GM13977 (cell line): Measurements from ENCODE around the gene ACVR1C.
A peak's percentile ranks its signal among the peaks of the same experiment; 100 is the strongest.

Experiments
- DNase-seq: peaks from one replicate; pipeline ENCODE4 v3.0.0; 2012; ENCODE audit warnings: low spot score
- in situ Hi-C: fragments of 300-500 bp; cut with MboI; formaldehyde crosslinking; loops from one replicate; pipeline ENCODE4 v1.12.0; 2022; ENCODE audit warnings: low sequenced_read_pairs, low pct_unique_long_range_greater_than_20kb, mixed read lengths, inconsistent platforms; ENCODE audit not compliant: unreplicated experiment
- TF ChIP-seq, protein P1 (sequence below): IDR thresholded peaks from 2 replicates; pipeline ENCODE4 v1.5.1; 2012; ENCODE audit warnings: mild to moderate bottlenecking, control low read depth; ENCODE audit not compliant: insufficient read depth; ENCODE audit errors: extremely low read depth, missing control alignments

ACVR1C gene

DNA sequence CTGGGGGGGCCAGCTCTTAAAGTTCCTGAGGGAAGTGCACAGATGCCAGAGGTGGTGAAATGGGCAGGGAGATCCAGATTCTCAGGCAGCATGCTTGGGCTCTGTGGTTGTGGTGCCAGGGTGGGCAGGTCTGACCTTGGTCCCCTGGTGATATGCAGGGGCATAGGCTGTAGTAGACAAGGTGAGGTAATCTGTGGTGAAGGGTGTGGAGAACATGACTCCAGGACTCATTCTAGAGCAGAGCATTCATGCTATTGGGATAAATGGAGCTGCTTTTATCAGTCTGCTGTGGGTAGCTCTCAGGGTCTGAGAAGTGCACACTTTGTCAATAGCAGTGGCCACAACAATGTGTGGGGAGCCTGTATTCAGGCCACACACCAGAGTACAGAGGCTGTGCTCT lies 16.9 kb downstream of the ACVR1C start:
- no peak for DNase-seq
- TF ChIP-seq, protein P1, sequence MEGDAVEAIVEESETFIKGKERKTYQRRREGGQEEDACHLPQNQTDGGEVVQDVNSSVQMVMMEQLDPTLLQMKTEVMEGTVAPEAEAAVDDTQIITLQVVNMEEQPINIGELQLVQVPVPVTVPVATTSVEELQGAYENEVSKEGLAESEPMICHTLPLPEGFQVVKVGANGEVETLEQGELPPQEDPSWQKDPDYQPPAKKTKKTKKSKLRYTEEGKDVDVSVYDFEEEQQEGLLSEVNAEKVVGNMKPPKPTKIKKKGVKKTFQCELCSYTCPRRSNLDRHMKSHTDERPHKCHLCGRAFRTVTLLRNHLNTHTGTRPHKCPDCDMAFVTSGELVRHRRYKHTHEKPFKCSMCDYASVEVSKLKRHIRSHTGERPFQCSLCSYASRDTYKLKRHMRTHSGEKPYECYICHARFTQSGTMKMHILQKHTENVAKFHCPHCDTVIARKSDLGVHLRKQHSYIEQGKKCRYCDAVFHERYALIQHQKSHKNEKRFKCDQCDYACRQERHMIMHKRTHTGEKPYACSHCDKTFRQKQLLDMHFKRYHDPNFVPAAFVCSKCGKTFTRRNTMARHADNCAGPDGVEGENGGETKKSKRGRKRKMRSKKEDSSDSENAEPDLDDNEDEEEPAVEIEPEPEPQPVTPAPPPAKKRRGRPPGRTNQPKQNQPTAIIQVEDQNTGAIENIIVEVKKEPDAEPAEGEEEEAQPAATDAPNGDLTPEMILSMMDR, result no peak
- in situ Hi-C loops, result no loop called here

DNA sequence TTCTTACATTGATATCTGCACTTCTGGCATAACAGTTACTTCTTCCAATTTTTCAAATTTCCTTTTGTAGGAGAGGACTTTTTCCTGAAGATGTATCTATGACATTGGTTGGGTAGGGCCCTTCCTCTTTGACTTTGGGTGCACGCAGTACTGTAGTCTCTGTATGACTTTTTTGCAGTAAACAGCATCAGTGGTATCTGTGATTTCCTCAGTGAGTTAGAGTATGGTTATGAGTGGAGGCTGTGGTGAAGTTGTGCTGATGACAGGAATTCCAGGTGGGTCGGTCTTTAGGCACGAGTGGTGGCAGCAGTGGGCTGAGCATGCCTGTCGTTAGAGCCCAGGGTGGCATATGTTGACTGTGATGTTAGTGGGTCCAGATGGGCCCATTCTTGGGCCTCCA lies 17.6 kb downstream of the ACVR1C start:
- DNase-seq, result no peak

DNA sequence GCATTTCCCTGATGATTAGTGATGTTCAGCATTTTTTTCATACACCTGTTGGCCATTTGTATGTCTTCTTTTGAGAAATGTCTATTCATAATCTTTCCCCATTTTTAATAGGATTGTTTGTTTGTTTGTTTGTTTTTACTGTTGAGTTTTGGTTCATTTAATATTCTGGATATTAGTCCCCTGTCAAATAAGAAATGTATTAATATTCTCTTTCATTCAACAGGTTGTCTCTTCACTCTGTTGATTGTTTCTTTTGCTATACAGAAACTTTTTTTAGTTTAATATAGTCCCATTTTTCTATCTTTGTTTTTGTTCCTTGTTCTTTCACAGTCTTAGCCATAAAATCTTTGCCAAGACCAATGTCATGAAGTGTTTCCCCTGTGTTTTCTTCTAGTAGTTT lies 22.1 kb downstream of the ACVR1C start:
- in situ Hi-C loops, result no loop called here
- no peak for DNase-seq
- TF ChIP-seq, protein P1, result no peak

More for the DNA sequence above, 17.6 kb downstream of the ACVR1C start:
- TF ChIP-seq, protein P1, result no peak
- in situ Hi-C loops, result no loop called here

DNA sequence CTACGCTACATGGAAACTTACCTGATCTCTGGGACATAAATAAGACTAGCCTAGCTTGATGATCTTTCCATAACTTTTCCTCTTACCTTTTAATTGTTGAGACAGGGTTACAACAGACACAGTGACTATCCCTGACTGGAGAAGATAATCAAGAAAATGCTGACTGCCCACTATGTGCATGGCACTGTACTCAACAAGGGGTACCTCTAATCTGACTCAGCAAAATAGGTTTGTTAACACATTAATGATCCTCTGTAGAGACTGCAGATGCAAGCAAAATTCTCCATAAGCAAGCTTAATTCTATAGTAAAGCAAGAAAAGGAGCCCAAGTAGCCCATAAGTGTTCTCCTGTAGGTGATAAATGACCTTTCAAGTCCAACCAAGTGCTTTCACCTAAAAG lies 25.5 kb downstream of the ACVR1C start:
- no peak for DNase-seq
- TF ChIP-seq, protein P1, result no peak
- in situ Hi-C loops, result no loop called here

DNA sequence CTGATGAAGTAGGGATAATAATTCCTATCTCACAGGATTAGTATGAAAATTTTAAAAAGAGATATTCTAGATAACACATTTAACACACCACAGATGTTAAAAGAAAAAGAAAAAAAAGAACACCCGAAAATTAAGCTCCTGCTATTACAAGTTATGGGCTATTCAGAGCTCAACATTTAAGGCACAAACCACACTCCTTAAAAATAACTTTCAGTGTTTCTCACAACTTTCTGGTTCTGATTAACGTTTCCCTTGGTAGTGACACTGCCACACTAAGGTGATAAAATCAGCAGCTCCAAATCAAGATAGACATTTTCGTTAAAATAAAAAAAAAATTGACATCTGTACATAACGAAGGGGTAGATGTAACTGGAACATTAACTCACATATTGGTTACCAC lies 26.9 kb downstream of the ACVR1C start:
- TF ChIP-seq, protein P1, result no peak
- DNase-seq, result no peak
- in situ Hi-C loops, result no loop called here

DNA sequence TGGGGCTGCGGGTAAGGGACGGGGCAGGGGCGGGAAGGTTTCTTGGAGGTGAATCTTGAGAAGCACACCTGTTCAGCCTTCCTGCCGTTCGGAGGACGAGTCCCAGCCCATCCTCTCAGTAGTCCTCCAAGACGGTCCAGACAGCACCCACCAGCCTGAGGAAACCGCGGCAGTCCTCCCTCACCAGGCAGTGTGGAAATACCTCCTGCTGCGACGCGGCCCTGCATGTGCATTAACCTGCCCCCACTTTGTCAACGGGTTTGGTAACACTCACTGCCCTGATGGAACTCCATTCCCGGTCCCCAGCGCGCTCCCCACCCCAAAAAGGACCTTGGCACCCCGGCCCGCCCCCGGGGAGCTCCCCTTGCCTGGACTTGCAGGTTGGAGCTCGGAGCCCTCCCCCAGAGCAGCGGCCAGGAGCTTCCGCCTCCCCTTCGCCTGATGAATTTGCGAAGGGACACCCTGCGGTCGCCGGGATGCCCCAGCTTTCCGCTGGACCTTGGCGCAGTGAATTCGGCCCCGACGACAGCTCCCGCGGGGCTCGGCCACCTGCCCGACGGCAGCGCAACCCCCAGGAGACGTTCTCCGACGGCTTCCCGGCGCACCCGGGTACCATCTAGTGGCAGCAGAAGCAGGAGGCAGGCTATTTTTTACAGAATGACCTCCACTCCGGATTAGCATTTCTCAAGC lies 31.5 kb downstream of the ACVR1C start:
- TF ChIP-seq, protein P1, result peak; percentile 65
- peak; percentile 45 for DNase-seq
- in situ Hi-C loops, result loop anchor here (10.0 kb wide), 1 partner anchor 292 kb away; no protein-coding TSS in a partner anchor
